Neural progenitor cell (in vitro differentiated cells): ENCODE data around the gene HBZ. TPM values are rescaled to one million over a fixed set of nuclear protein-coding genes. Genes with fewer than 3 reads are reported as not detected.

ENCODE experiments used
- DNase-seq: peaks from one replicate; pipeline ENCODE4 v3.0.0-alpha.2; 2016; ENCODE audit warnings: low spot score
- H2AFZ ChIP-seq: fragments of 200-600 bp; sonication (generic); replicated peaks from 2 replicates; pipeline ENCODE4 v1.6.1; 2016; ENCODE audit warnings: antibody characterized with exemption
- H3F3A ChIP-seq: fragments of 200-600 bp; sonication (generic); 2 replicates; pipeline ENCODE4 v1.6.1; 2016; ENCODE audit warnings: antibody characterized with exemption, low read depth
- H3K27ac ChIP-seq: fragments of 200-600 bp; sonication (generic); 2 replicates; pipeline ENCODE4 v1.5.1; 2016; ENCODE audit warnings: mild to moderate bottlenecking
- H3K27me3 ChIP-seq: fragments of 200-600 bp; sonication (generic); 2 replicates; pipeline ENCODE4 v1.6.1; 2016; ENCODE audit warnings: mild to moderate bottlenecking, moderate library complexity
- H3K36me3 ChIP-seq: fragments of 200-600 bp; sonication (generic); 2 replicates; pipeline ENCODE4 v1.5.1; 2016
- H3K4me1 ChIP-seq: fragments of 200-600 bp; sonication (generic); 2 replicates; pipeline ENCODE4 v1.6.1; 2016; ENCODE audit warnings: mixed run types
- H3K4me2 ChIP-seq: fragments of 200-600 bp; sonication (generic); 2 replicates; pipeline ENCODE4 v1.6.1; 2016
- H3K4me3 ChIP-seq: fragments of 200-600 bp; sonication (generic); 2 replicates; pipeline ENCODE4 v1.5.1; 2016
- H3K79me2 ChIP-seq: fragments of 200-600 bp; sonication (generic); 2 replicates; pipeline ENCODE4 v1.6.1; 2016; ENCODE audit warnings: low read depth
- H3K9ac ChIP-seq: fragments of 200-600 bp; sonication (generic); 2 replicates; pipeline ENCODE4 v1.6.1; 2016
- H3K9me3 ChIP-seq: fragments of 200-600 bp; sonication (generic); 2 replicates; pipeline ENCODE4 v1.5.1; 2016; ENCODE audit warnings: low read depth
- H4K20me1 ChIP-seq: fragments of 200-600 bp; sonication (generic); 2 replicates; pipeline ENCODE4 v1.6.1; 2016; ENCODE audit warnings: low read depth
- H3K27ac Mint-ChIP-seq: 3 replicates; pipeline ENCODE4 v1.8.0; 2021; ENCODE audit warnings: mixed read lengths
- H3K27me3 Mint-ChIP-seq: 2 replicates; pipeline ENCODE4 v1.8.0; 2022; ENCODE audit warnings: low read depth, mild to moderate bottlenecking, inconsistent platforms, moderate library complexity, mixed read lengths; ENCODE audit not compliant: insufficient read depth
- H3K36me3 Mint-ChIP-seq: 3 replicates; pipeline ENCODE4 v1.8.0; 2021; ENCODE audit warnings: mixed read lengths
- H3K4me1 Mint-ChIP-seq: 3 replicates; pipeline ENCODE4 v1.8.0; 2021; ENCODE audit warnings: mixed read lengths
- H3K4me3 Mint-ChIP-seq: 3 replicates; pipeline ENCODE4 v1.8.0; 2021; ENCODE audit warnings: mild to moderate bottlenecking, moderate library complexity, mixed read lengths
- H3K9me3 Mint-ChIP-seq: 3 replicates; pipeline ENCODE4 v1.8.0; 2020; ENCODE audit warnings: mixed read lengths
- CTCF ChIP-seq: fragments of 200-600 bp; sonication (generic); IDR thresholded peaks from 2 replicates; pipeline ENCODE4 v1.5.1; 2017; ENCODE audit warnings: antibody characterized with exemption, mild to moderate bottlenecking
- EZH2 ChIP-seq: fragments of 200-600 bp; sonication (generic); IDR thresholded peaks from 2 replicates; pipeline ENCODE4 v1.6.1; 2017; ENCODE audit warnings: antibody characterized with exemption, mild to moderate bottlenecking, moderate library complexity
- EZH2phosphoT487 ChIP-seq: fragments of 200-600 bp; sonication (generic); IDR thresholded peaks from 2 replicates; pipeline ENCODE4 v1.6.1; 2017; ENCODE audit warnings: antibody characterized with exemption
- total RNA-seq: library from RNA; depleted of rRNA; stranded (reverse); fragments of >200 nt; gene quantifications from 2 replicates; pipeline ENCODE4 v1.2.3, GENCODE V29; 2015; ENCODE audit warnings: low replicate concordance

HBZ gene
- total RNA-seq, 1 donor from 2014 or later = not detected

GRCh38 chr16:129075-129474, 23.4 kb upstream of the HBZ start:
- peaks cover 14% of the 10 kb centered on the region for H4K20me1 ChIP-seq
- no peak for TF ChIP-seq EZH2phosphoT487
- TF ChIP-seq CTCF = no peak
- TF ChIP-seq EZH2 = no peak

GRCh38 chr16:130533-131173, 21.8 kb upstream of the HBZ start:
- H3K9ac ChIP-seq = no peak overlapping the region
- no peaks in the 10 kb centered on the region for H3K9me3 Mint-ChIP-seq
- no peaks in the 10 kb centered on the region for H3K4me1 ChIP-seq
- peaks cover 17% of the 10 kb centered on the region for H3K79me2 ChIP-seq
- H3K4me3 ChIP-seq = no peak overlapping the region
- no peaks in the 10 kb centered on the region for H3K36me3 ChIP-seq
- peaks cover 2% of the 10 kb centered on the region for H3K27me3 Mint-ChIP-seq
- H2AFZ ChIP-seq = no peak overlapping the region
- H3K9me3 ChIP-seq = no peaks in the 10 kb centered on the region
- peaks cover 4% of the 10 kb centered on the region for H3K36me3 Mint-ChIP-seq
- peaks cover 5% of the 10 kb centered on the region for H4K20me1 ChIP-seq
- no peak overlapping the region for H3K27ac Mint-ChIP-seq
- no peak overlapping the region for H3K4me3 Mint-ChIP-seq
- no peak overlapping the region for H3K27ac ChIP-seq
- TF ChIP-seq EZH2 (no peak), CTCF (no peak), EZH2phosphoT487 (no peak)
- no peaks in the 10 kb centered on the region for H3F3A ChIP-seq
- H3K4me1 Mint-ChIP-seq = no peaks in the 10 kb centered on the region
- DNase-seq = no peak
- H3K27me3 ChIP-seq = no peaks in the 10 kb centered on the region
- H3K4me2 ChIP-seq = no peak overlapping the region

More at GRCh38 chr16:129075-129474, 23.4 kb upstream of the HBZ start:
- Histone ChIP-seq H3K9me3 (no peaks in the 10 kb centered on the region), H3F3A (no peaks in the 10 kb centered on the region), H3K27me3 (no peaks in the 10 kb centered on the region), H3K4me2 (no peak overlapping the region), H3K36me3 (no peaks in the 10 kb centered on the region), H3K79me2 (peaks cover 8% of the 10 kb centered on the region), H3K9ac (no peak overlapping the region), H3K27ac (no peak overlapping the region), H3K4me3 (no peak overlapping the region), H3K4me1 (no peaks in the 10 kb centered on the region), H2AFZ (no peak overlapping the region)
- Mint-ChIP-seq H3K4me3 (no peak overlapping the region), H3K36me3 (peaks cover 2% of the 10 kb centered on the region), H3K27me3 (peaks cover 2% of the 10 kb centered on the region), H3K9me3 (no peaks in the 10 kb centered on the region), H3K4me1 (no peaks in the 10 kb centered on the region), H3K27ac (no peak overlapping the region)
- no peak for DNase-seq

DNA sequence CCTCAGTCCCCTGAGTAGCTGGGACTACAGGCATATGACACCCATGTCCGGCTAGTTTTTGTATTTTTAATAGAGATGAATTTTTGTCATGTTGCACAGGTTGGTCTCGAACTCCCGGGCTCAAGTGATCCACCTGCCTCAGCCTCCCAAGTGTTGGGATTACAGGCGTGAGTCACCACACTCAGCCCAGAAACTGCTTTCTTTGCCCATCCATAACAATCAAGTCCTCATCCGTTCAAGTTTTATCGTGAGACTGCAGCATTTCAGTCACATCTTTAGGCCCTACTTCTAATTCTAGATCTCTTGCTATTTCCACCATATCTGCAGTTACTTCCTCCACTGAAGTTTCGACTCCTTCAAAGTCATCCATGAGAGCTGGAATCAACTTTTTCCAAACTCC, 20.3 kb upstream of the HBZ start:
- H3K27ac ChIP-seq = no peak overlapping the region
- H3K79me2 ChIP-seq = peaks cover 28% of the 10 kb centered on the region
- H2AFZ ChIP-seq = no peak overlapping the region
- H3K9ac ChIP-seq = no peak overlapping the region
- no peaks in the 10 kb centered on the region for H3K36me3 ChIP-seq
- no peaks in the 10 kb centered on the region for H3K4me1 ChIP-seq
- H3K27me3 ChIP-seq = no peaks in the 10 kb centered on the region
- DNase-seq = no peak
- no peak overlapping the region for H3K4me3 Mint-ChIP-seq
- no peaks in the 10 kb centered on the region for H3K9me3 Mint-ChIP-seq
- H3K36me3 Mint-ChIP-seq = peaks cover 7% of the 10 kb centered on the region
- peaks cover 4% of the 10 kb centered on the region for H4K20me1 ChIP-seq
- TF ChIP-seq EZH2phosphoT487 = no peak
- TF ChIP-seq EZH2 = no peak
- no peak for TF ChIP-seq CTCF
- H3K4me3 ChIP-seq = no peak overlapping the region
- no peaks in the 10 kb centered on the region for H3K4me1 Mint-ChIP-seq
- no peaks in the 10 kb centered on the region for H3K9me3 ChIP-seq
- peaks cover 2% of the 10 kb centered on the region for H3K27me3 Mint-ChIP-seq
- no peak overlapping the region for H3K27ac Mint-ChIP-seq
- H3F3A ChIP-seq = no peaks in the 10 kb centered on the region
- H3K4me2 ChIP-seq = no peak overlapping the region
